Stimulated activated effector memory CD8-positive, alpha-beta T cell treated with anti-CD3 and anti-CD28 coated beads, Interleukin-12 subunit alpha, Interleukin-12 subunit beta, amount 100 ng/mL, for 72 hours (primary cell): Measurements from ENCODE around the gene RBM6.
A peak's percentile ranks its signal among the peaks of the same experiment; 100 is the strongest.
"Not testable (repeated sequence)": the region's sequence is repeated elsewhere in the genome, so short reads cannot be mapped to it uniquely, and the experiment has no call there.

ENCODE experiments used
- ATAC-seq: fragments of 150-1000 bp; cut with Tn5 transposase; 2 replicates; pipeline ENCODE4 v1.10.0; 2021
- DNase-seq, 2 donors: peaks; one replicate each; pipeline ENCODE4 v3.0.0; 2021 to 2022; ENCODE audit warnings: low spot score in 2 of 2
- H3K27ac Mint-ChIP-seq: one replicate; pipeline ENCODE4 v1.8.0; 2022; ENCODE audit warnings: mild to moderate bottlenecking, mixed read lengths
- H3K36me3 Mint-ChIP-seq: one replicate; pipeline ENCODE4 v1.8.0; 2022; ENCODE audit warnings: mild to moderate bottlenecking, mixed read lengths
- H3K4me1 Mint-ChIP-seq: one replicate; pipeline ENCODE4 v1.8.0; 2022; ENCODE audit warnings: mixed read lengths
- H3K4me3 Mint-ChIP-seq: one replicate; pipeline ENCODE4 v1.8.0; 2022; ENCODE audit warnings: mild to moderate bottlenecking, mixed read lengths
- H3K9me3 Mint-ChIP-seq: one replicate; pipeline ENCODE4 v1.8.0; 2022; ENCODE audit warnings: mixed read lengths

Gene RBM6

GRCh38 chr3:50084951-50085350 lies 145.0 kb downstream of the RBM6 start:
- ATAC-seq, DNase-seq, H3K9me3 Mint-ChIP-seq: not testable (repeated sequence)

GRCh38 chr3:50088725-50089608 lies 149.0 kb downstream of the RBM6 start, which contains the start of gene RBM5:
Gene RBM5 (plus strand): TSS chr3:50088919. CDS start chr3:50090435, 1,516 bp downstream.
- Mint-ChIP-seq H3K36me3 (peaks cover 47% of the 10 kb centered on the region), H3K4me1 (peaks cover 35% of the 10 kb centered on the region)

More at GRCh38 chr3:50084951-50085350, 145.0 kb downstream of the RBM6 start:
- not testable (repeated sequence) for H3K27ac Mint-ChIP-seq, H3K36me3 Mint-ChIP-seq, H3K4me1 Mint-ChIP-seq, H3K4me3 Mint-ChIP-seq

GRCh38 chr3:50089609-50089945 lies 149.6 kb downstream of the RBM6 start:
- H3K27ac Mint-ChIP-seq = peak overlapping the region; percentile 99
- no peak for DNase-seq
- peaks cover 53% of the 10 kb centered on the region for H3K36me3 Mint-ChIP-seq

More at GRCh38 chr3:50088725-50089608, 149.0 kb downstream of the RBM6 start, which contains the start of gene RBM5:
- ATAC-seq (peak; percentile 100), DNase-seq (peak; percentile 75 to 94)
- H3K9me3 Mint-ChIP-seq = no peaks in the 10 kb centered on the region
- peak within 1 kb of the TSS; percentile 90 for H3K4me3 Mint-ChIP-seq
- H3K27ac Mint-ChIP-seq = peak within 1 kb of the TSS; percentile 99

GRCh38 chr3:50090984-50091383 lies 151.0 kb downstream of the RBM6 start:
- peaks cover 43% of the 10 kb centered on the region for H3K4me1 Mint-ChIP-seq

More at GRCh38 chr3:50089609-50089945, 149.6 kb downstream of the RBM6 start:
- ATAC-seq = peak; percentile 3
- H3K9me3 Mint-ChIP-seq = no peaks in the 10 kb centered on the region
- H3K4me1 Mint-ChIP-seq = peaks cover 35% of the 10 kb centered on the region
- H3K4me3 Mint-ChIP-seq = peak overlapping the region; percentile 90

GRCh38 chr3:50095352-50095998 lies 155.5 kb downstream of the RBM6 start:
- H3K4me3 Mint-ChIP-seq = no peak overlapping the region
- ATAC-seq = no peak
- H3K9me3 Mint-ChIP-seq = no peaks in the 10 kb centered on the region
- peaks cover 100% of the 10 kb centered on the region for H3K36me3 Mint-ChIP-seq
- H3K4me1 Mint-ChIP-seq = peaks cover 40% of the 10 kb centered on the region
- DNase-seq = no peak
- H3K27ac Mint-ChIP-seq = peak overlapping the region; percentile 38

More at GRCh38 chr3:50090984-50091383, 151.0 kb downstream of the RBM6 start:
- Mint-ChIP-seq H3K27ac (peak overlapping the region; percentile 99), H3K4me3 (peak overlapping the region; percentile 90), H3K36me3 (peaks cover 67% of the 10 kb centered on the region), H3K9me3 (no peaks in the 10 kb centered on the region)
- ATAC-seq (no peak), DNase-seq (no peak)

GRCh38 chr3:50100386-50100785 lies 160.4 kb downstream of the RBM6 start:
- H3K4me3 Mint-ChIP-seq = no peak overlapping the region
- DNase-seq (no peak), ATAC-seq (no peak)
- H3K36me3 Mint-ChIP-seq = peaks cover 100% of the 10 kb centered on the region
- H3K4me1 Mint-ChIP-seq = peaks cover 16% of the 10 kb centered on the region
- no peaks in the 10 kb centered on the region for H3K9me3 Mint-ChIP-seq
- no peak overlapping the region for H3K27ac Mint-ChIP-seq

- Mint-ChIP-seq H3K9me3 (no peaks in the 10 kb centered on the region), H3K4me1 (peaks cover 8% of the 10 kb centered on the region), H3K27ac (peak overlapping the region; percentile 17), H3K4me3 (no peak overlapping the region), H3K36me3 (peaks cover 100% of the 10 kb centered on the region)
- DNase-seq (no peak), ATAC-seq (peak; percentile 46)
Observed at GRCh38 chr3:50100956-50101845, 161.3 kb downstream of the RBM6 start.

- peaks cover 100% of the 10 kb centered on the region for H3K36me3 Mint-ChIP-seq
- no peak overlapping the region for H3K27ac Mint-ChIP-seq
- no peaks in the 10 kb centered on the region for H3K9me3 Mint-ChIP-seq
- ATAC-seq (no peak), DNase-seq (no peak)
- no peak overlapping the region for H3K4me3 Mint-ChIP-seq
- H3K4me1 Mint-ChIP-seq = no peaks in the 10 kb centered on the region
Observed at GRCh38 chr3:50102558-50102957, 162.6 kb downstream of the RBM6 start.

GRCh38 chr3:50111757-50112156 lies 171.8 kb downstream of the RBM6 start:
- DNase-seq = no peak
- Mint-ChIP-seq H3K4me1 (peaks cover 5% of the 10 kb centered on the region), H3K27ac (peak overlapping the region; percentile 79), H3K9me3 (no peaks in the 10 kb centered on the region), H3K4me3 (no peak overlapping the region), H3K36me3 (peaks cover 100% of the 10 kb centered on the region)
- ATAC-seq = no peak

GRCh38 chr3:50112462-50112861 lies 172.5 kb downstream of the RBM6 start:
- H3K36me3 Mint-ChIP-seq = peaks cover 100% of the 10 kb centered on the region
- H3K27ac Mint-ChIP-seq = no peak overlapping the region

GRCh38 chr3:50117120-50117519 lies 177.2 kb downstream of the RBM6 start:
- Mint-ChIP-seq H3K27ac (no peak overlapping the region), H3K9me3 (no peaks in the 10 kb centered on the region), H3K4me3 (no peak overlapping the region), H3K4me1 (peaks cover 3% of the 10 kb centered on the region), H3K36me3 (peaks cover 98% of the 10 kb centered on the region)
- no peak for ATAC-seq
- no peak for DNase-seq

More at GRCh38 chr3:50112462-50112861, 172.5 kb downstream of the RBM6 start:
- DNase-seq (no peak), ATAC-seq (no peak)
- Mint-ChIP-seq H3K9me3 (no peaks in the 10 kb centered on the region), H3K4me1 (peaks cover 5% of the 10 kb centered on the region), H3K4me3 (no peak overlapping the region)

GRCh38 chr3:50118237-50118636 lies 178.3 kb downstream of the RBM6 start:
- no peak overlapping the region for H3K4me3 Mint-ChIP-seq
- no peak for DNase-seq
- no peak for ATAC-seq
- peak overlapping the region; percentile 23 for H3K27ac Mint-ChIP-seq
- peaks cover 98% of the 10 kb centered on the region for H3K36me3 Mint-ChIP-seq
- H3K9me3 Mint-ChIP-seq = no peaks in the 10 kb centered on the region
- peaks cover 9% of the 10 kb centered on the region for H3K4me1 Mint-ChIP-seq

- Mint-ChIP-seq H3K4me1 (peaks cover 9% of the 10 kb centered on the region), H3K9me3 (no peaks in the 10 kb centered on the region), H3K36me3 (peaks cover 96% of the 10 kb centered on the region), H3K27ac (no peak overlapping the region), H3K4me3 (no peak overlapping the region)
- ATAC-seq (no peak), DNase-seq (no peak)
Observed at GRCh38 chr3:50119786-50120185, 179.8 kb downstream of the RBM6 start.

GRCh38 chr3:50120364-50121071 lies 180.6 kb downstream of the RBM6 start:
- Mint-ChIP-seq H3K9me3 (no peaks in the 10 kb centered on the region), H3K4me1 (peaks cover 9% of the 10 kb centered on the region), H3K4me3 (no peak overlapping the region), H3K36me3 (peaks cover 93% of the 10 kb centered on the region), H3K27ac (no peak overlapping the region)
- no peak for DNase-seq
- ATAC-seq = no peak
